GM12873 (cell line): Measurements from ENCODE around the gene INTS13.

Source experiments
- CTCF ChIP-seq: IDR thresholded peaks from 2 replicates; pipeline ENCODE4 v1.5.1; 2012; ENCODE audit warnings: low read depth, mild to moderate bottlenecking, moderate library complexity, low read length, control low read depth; ENCODE audit not compliant: insufficient read depth; ENCODE audit errors: missing control alignments

INTS13 gene

DNA sequence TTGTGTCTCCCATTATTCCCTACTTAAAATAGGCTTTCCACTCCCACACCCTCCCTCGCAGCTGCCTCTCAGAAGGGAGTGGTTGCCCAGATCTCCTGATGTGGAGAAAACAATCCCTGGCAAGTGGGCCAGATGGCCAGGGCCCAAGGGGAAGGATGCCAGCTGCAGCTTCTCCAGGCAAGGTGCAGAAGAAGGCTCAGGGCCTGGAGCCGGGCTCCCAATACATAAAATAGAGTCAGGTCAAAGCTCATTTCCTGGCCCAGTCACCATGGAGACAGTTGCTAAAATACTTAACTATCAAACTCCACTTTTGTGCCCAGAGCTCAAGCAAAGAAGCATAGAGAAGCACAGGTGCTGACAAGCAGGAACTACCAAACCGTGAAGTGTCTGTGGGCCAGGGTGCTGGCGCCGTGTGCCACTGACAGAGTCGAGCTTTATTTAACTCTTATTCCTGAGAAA is 59.1 kb downstream of the INTS13 start:
- no peak for TF ChIP-seq CTCF

GRCh38 chr12:26874501-26875296 is 63.1 kb downstream of the INTS13 start:
- TF ChIP-seq CTCF = no peak

GRCh38 chr12:26872625-26873024 is 65.2 kb downstream of the INTS13 start:
- TF ChIP-seq CTCF = no peak

DNA sequence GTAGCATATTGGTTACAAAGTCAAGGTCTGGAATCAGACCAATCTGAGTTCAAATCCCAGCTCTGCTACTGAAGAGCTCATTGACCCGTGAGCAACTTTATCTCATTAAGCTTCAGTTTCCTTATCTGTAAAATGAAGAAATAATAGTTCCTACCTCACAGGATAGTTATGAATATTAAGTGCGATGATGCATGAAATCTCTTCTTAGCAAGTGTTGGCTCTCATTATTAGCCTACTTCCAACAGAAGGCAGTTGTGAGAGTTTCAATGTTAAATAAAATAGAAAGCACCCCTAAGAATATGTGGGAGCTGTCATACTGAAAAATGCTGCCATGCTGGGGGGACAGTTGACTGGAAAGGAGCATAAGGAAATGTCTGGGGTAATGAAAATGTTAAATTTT is 65.8 kb downstream of the INTS13 start:
- no peak for TF ChIP-seq CTCF

- no peak for TF ChIP-seq CTCF
These were observed 67.0 kb downstream of the INTS13 start for GRCh38 chr12:26870491-26871419.

DNA sequence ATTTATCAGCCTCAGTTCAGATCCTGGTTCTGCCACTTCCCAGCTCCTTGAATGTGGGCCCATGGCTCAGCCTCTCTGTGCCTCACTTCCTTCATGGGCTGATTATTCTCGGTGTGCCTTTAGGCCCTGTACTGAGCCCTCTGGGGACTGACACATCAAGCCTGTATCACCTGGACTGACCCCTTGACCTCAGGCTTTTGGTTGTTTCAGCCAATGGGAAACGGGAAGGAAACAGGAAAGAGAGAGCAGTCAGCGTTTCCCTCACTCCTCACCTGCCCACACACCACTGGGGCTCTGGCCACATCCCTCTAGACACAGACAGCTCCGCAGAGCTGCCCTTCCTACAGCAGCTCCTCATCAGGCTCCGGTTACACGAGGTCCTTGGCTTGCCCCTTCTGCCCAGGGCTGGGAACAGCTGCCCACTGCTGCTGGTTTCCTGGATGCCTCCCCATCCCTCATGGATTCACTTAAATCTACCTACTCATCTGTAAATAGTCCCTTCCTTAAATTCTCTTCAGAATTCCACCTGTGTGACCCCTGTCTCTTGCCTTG is 67.8 kb downstream of the INTS13 start:
- TF ChIP-seq CTCF = no peak

DNA sequence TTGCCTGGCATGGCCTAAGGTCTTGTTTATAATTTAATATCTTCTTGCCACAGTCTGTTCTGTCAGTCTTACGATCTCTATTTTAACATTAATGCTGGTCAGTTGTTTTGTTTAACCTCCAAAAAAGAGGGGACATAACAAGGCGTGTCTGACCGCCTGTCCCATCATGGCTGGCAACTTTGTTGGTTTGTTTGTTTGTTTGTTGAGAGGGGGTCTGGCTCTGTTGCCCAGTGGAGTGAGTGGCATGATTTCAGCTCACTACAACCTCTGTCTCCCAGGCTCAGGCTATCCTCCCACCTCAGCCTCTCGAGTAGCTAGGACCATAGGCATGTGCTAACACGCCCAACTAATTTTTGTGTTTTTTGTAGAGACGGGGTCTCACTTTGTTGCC is 68.7 kb downstream of the INTS13 start:
- no peak for TF ChIP-seq CTCF
